Measurements from ENCODE around the gene ACTG1.

Gene ACTG1

GRCh38 chr17:81545160-81545949, 32.8 kb upstream of the ACTG1 start:
- DNase-seq (ENCODE audit: low spot score) = no peak

DNA sequence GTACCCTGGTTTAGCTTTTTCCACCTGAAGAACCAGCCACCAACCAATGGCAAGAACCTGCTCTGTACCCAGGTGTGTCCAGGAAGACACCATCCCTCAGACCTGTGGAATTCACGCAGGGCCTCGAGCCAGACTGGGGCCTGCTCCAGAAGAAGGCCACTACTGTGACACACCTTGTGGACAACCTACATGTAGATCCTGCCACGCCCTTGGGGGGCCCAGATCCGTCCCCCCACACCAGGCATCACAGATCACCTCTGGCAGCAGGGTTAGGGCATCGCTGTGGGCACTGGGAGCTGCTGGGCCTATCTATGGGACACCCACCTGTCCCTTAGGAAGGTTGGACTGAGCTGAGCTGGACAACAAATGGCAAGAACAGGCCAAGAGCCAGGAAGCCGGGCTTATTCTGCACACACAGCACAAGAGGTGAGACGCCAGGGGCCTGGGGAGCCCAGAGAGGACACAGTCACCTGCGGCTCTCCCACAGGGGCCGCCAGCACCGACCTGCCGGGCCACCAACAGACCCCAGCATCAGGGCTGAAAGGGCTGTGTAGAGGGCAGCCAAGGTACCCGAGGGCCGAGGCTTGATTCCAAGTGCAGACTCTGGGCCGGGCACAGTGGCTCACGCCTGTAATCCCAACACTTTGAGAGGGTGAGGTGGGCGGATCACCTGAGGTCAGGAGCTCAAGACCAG, 31.8 kb upstream of the ACTG1 start:
- DNase-seq (ENCODE audit: low spot score) = no peak

GRCh38 chr17:81543756-81544155, 31.2 kb upstream of the ACTG1 start:
- no peak for DNase-seq (ENCODE audit: low spot score)

GRCh38 chr17:81543339-81543675, 30.7 kb upstream of the ACTG1 start:
- DNase-seq (ENCODE audit: low spot score) = no peak

GRCh38 chr17:81542431-81543338, 30.1 kb upstream of the ACTG1 start:
- no peak for DNase-seq (ENCODE audit: low spot score)

DNA sequence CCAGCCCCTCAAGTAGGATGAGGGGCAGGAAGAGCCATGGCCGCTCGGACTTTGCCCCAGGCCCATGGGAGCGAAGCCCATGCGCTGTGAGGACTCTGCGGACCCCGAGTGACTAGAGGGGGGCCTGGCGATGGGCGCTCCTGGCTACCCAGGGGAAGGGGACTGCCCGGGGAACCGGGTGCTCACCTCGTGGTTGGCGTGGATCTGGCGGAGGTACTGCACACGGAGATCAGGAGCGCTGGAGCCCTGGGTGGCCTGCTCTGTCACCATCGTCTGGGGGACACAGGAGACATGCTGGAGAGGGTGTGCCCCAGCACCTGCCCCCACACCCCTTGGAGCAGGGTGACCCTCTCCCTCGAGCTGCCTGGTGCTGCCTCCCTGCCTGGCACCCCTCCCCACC, 28.5 kb upstream of the ACTG1 start:
- DNase-seq (ENCODE audit: low spot score) = no peak

- no peak for DNase-seq (ENCODE audit: low spot score)
Measured at GRCh38 chr17:81540676-81541027, 28.1 kb upstream of the ACTG1 start.

DNA sequence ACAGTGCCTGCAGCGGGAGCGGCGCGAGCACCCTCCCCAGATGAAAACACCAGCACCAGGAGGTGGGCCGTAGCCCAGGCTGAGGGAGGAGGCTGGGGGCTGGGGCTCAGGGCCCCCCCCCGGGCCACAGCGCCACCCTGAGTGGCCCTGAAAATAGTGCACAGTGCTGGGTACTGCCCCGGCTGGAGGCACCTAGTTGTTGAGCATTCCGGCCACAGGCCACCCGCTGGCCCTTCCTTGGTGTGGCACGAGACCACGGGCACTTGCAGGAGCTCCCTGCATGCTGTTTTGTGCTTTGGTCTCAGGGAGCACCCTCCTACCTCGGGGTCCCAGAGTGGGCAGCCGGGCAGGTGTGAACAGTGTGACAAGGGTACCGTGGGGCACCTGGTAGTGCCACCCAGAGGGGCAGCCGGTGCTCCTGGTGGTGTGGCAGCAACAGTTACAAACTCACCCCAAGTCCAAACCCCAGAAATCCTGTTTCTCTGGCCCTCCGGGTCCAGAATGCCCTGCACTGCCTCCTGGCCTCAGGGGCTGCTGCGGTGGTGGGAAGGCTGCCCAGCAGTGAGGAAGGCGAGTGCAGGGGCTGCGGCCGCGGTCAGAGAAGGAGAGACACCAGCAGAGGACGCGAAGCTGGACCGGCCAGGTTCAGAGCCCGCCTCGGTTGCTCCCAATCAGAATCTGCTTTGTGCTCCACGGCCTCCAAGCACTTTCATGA, 27.5 kb upstream of the ACTG1 start:
- DNase-seq (ENCODE audit: low spot score) = no peak

DNA sequence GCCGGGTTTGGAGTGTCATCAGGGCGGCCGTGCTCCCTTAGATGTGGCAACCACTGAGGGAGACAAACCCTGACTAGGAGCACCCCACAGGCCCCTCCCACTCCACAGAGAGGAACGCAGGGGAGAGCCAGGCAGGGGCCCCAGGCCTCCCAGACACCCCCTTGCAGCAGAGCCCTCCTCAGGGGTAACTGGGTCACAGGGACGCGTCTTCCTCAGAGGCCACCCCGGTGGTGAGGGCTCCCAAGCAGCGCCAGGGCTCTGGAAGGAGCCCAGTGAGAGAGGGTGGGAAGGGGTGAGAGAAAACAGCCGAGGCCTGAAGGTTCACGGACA, 26.9 kb upstream of the ACTG1 start:
- DNase-seq (ENCODE audit: low spot score) = no peak

DNA sequence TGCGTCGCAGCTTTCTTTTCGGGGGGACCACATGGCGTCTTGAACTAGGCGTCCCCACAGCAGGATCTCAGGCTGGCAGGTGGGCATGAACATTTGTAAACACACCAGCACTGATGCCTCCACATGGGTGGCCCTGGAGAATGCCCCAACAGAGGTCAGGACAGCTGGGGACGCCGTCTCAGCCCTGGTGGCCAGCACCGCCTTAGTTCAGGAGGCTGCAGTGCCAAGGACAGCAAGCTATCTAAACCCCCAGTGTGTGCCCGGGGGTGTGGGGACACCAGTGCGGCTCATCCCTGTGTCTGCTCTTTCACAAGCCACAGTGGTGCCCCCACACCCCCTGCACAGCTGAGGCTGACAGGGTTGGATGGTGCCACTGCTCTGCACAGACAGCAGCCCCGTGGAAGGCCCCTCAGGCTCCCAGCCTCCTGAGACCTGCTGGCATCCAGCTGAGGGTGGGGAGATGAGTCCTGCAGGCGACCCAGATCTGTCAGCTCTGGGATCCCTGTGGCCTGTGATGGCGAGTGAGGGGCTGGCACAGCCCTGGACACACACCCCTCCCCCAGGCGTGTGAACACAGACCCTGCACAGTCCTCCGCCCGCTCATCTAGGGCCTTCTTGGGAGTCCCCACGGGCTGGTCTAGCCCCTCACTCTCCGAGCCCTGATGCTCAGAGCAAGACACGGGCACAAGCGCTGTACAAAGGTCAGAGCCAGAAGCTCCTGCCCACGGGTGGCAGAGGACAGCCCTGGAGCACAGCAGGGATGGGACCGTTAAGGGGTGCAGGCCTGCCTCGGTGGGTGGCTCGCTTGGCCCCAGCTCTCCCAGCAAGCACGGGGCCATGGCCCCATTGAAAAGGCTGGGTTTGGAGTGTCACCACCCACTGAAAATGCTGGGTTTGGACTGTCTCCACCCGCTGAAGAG, 26.3 kb upstream of the ACTG1 start:
- no peak for DNase-seq (ENCODE audit: low spot score)

DNA sequence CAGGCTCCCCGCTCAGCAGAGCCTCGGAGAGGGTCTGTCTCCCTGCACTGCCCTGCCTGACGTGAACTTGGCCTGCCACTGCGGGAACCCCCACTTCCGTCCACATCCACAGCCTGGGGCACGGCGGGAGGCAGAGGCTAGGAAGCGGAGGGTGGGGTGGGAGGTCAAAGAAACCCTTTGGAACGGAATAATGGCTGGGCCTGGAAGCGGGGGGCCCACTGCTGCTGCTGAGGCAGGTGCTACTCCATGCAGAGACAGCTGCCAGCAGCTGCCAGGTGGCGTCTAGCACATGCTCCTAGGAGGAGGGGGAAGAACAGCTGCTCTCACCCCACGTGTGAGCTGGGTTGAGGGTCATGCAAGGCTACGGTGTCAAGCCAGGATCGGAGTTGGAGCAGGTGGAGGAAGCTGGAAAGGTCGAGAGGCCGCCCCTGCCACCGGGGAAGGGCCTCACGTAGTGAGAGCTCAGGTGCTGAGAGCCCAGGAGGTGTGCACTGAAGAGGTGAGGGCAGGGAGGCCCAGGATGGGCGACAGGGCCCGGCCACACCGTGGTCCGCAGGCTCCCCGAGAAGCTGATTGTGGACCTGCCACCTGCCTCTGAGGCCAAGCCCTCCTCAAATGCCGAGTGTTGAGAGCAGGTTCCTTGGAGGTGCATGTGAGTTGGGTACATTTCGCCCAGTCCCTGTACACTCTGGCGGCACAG, 25.4 kb upstream of the ACTG1 start:
- no peak for DNase-seq (ENCODE audit: low spot score)

DNA sequence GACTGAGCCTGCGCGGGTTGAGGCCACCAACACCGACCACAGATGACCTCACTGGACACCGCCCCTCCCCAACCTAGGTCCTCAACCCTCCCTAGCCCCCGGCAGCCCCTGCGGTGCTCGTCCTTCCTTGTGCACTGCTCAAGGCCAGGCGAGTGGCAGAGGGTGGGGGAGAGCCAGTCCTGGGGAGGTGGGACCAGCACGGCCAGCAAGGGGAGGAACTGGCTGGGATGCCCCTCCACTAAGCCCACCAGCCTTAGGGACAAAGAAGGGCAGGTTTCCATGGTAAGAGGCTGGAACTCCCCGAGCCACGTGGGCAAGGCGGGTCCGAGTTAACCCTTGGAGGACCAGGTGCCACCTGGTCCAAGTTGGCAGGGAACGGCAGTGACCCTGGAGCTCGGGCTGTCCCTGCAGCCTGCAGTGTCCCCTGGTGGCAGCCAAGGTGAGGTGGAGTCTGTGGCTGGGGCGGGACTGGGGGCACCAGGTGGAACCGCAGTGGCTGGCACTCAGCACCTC, 24.8 kb upstream of the ACTG1 start:
- DNase-seq (ENCODE audit: low spot score) = no peak

- DNase-seq (ENCODE audit: low spot score) = no peak
Measured at GRCh38 chr17:81536299-81537290, 24.0 kb upstream of the ACTG1 start.

GRCh38 chr17:81535480-81536298, 23.1 kb upstream of the ACTG1 start:
- no peak for DNase-seq (ENCODE audit: low spot score)

GRCh38 chr17:81535007-81535328, 22.4 kb upstream of the ACTG1 start:
- DNase-seq (ENCODE audit: low spot score) = no peak

GRCh38 chr17:81534157-81535006, 21.8 kb upstream of the ACTG1 start:
- DNase-seq (ENCODE audit: low spot score) = no peak

- DNase-seq (ENCODE audit: low spot score) = no peak
Measured at GRCh38 chr17:81533339-81534141, 20.9 kb upstream of the ACTG1 start.
